ENCODE data around the gene LACC1.

- no peak for TF ChIP-seq CTCF (IDR thresholded peaks at IDR 0.05; ENCODE audit: low read length)
- TF ChIP-seq EZH2 (optimal IDR thresholded peaks at IDR 0.05; ENCODE audit: low read depth, low read length), result no peak
Measured at GRCh38 chr13:43846496-43847158, 33.1 kb upstream of the LACC1 start.

Measured in MM.1S (cell line).